ENCODE measurements around the gene DMRTC2.

DMRTC2 gene

GRCh38 chr19:41893899-41894298 is 49.1 kb downstream of the DMRTC2 start:
- no peak for DNase-seq

- DNase-seq = no peak
Measured at GRCh38 chr19:41894350-41894749, 49.5 kb downstream of the DMRTC2 start.

- DNase-seq = no peak
Measured at GRCh38 chr19:41895745-41896580, 51.1 kb downstream of the DMRTC2 start.

- no peak for DNase-seq
Measured at GRCh38 chr19:41896581-41896942, 51.7 kb downstream of the DMRTC2 start.

- no peak for DNase-seq
Measured at GRCh38 chr19:41897181-41897580, 52.3 kb downstream of the DMRTC2 start.

GRCh38 chr19:41897820-41898219 is 53.0 kb downstream of the DMRTC2 start:
- DNase-seq = no peak

GRCh38 chr19:41898235-41898634 is 53.4 kb downstream of the DMRTC2 start:
- DNase-seq = no peak
